ENCODE measurements around the gene VPS29.

The VPS29 gene

DNA sequence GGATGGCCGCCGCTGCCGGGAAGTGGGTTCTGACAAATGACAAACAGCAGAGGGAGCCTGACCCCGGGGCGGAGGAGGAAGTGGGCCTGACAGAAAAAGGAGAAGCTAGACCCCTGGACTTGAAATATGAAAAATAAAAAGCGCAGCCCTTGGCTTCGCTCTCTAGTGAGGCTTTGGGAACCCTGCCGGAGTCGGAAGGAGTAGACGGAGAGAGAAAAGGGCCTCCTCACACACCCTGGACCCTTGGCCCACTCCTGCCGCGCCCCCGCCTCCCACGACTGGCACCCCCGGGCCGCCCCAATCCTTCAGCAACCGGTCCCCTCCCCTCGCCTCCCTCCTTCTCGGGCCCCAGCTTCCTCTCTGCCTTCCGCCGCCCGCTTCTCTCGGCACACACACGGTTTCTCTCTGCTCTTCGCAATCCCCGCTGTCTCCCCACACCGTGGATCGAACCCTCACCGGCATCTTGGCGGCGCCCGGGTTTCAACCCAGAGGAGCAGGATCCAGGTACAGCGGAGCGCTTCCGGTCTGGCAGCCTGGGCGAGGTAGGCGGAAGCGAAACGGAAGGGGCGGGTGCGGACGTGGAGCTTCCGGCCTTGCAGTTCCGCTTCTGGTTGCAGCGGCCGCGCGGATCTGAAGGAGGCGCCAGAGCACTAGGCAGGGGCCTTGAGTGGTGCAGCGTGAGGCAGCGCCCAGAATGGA, 52.0 kb downstream of the VPS29 start, which contains the start of gene ARPC3:
Gene ARPC3, minus strand, starts transcription at position 539 of the 699 bp plus-strand sequence. Its CDS starts 77 bp downstream, at position 462.
- peak; percentile 91 for DNase-seq (ENCODE audit: low read depth, low spot score)

DNA sequence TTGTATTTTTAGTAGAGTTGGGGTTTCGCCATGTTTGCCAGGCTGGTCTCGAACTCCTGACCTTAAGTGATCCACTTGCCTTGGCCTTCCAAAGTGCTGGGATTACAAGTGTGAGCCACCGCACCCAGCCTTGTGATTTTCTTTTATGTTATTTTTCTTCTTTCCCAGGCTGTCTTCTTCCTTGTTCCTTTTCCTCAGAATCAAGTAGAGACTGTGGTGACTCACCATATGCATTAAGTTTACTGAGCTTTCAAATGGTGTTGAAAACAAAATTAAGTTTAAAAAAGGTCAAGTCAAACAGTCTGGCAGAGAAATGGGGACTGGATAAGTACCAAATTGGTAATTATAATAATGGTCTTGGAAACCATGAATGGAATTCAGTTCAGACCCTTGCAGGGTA, 57.5 kb downstream of the VPS29 start:
- DNase-seq (ENCODE audit: low read depth, low spot score), result no peak
